ENCODE data around the gene PTGIS.
"Not testable (repeated sequence)": the region's sequence is repeated elsewhere in the genome, so short reads cannot be mapped to it uniquely, and the experiment has no call there.

DNA sequence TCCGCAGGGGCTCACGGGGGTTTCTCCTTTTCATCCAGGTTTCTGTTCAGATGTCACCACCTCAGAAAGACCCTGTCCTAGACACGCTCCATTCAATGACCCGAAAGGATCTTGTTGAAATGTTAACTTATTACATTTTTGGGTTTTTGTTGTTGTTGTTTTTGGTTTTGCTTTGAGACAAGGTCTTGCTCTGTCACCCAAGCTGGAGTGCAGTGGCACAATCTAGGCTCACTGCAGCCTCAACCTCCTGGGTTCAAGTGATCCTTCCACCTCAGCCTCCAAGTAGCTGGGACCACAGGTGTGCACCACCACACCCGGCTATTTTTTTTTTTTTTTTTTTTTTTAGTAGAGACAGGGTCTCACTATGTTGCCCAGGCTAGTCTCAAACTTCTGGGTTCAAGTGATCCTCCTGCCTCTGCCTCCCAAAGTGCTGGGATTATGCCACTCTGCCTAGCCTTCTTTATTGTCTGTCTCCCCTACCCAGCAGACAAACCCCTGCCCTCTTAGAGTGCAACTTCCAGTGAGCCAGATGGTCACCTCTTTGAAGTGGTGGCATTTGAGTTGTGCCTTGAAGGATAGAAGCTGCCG, 43.7 kb upstream of the PTGIS start:
- not testable (repeated sequence) for TF ChIP-seq SPI1 (IDR thresholded peaks at IDR 0.05; ENCODE audit: borderline replicate concordance, low read depth); POLR2AphosphoS5 (IDR thresholded peaks at IDR 0.05; ENCODE audit: low read depth); GABPA (IDR thresholded peaks at IDR 0.05; ENCODE audit: low read depth)
- TF ChIP-seq, protein P1, sequence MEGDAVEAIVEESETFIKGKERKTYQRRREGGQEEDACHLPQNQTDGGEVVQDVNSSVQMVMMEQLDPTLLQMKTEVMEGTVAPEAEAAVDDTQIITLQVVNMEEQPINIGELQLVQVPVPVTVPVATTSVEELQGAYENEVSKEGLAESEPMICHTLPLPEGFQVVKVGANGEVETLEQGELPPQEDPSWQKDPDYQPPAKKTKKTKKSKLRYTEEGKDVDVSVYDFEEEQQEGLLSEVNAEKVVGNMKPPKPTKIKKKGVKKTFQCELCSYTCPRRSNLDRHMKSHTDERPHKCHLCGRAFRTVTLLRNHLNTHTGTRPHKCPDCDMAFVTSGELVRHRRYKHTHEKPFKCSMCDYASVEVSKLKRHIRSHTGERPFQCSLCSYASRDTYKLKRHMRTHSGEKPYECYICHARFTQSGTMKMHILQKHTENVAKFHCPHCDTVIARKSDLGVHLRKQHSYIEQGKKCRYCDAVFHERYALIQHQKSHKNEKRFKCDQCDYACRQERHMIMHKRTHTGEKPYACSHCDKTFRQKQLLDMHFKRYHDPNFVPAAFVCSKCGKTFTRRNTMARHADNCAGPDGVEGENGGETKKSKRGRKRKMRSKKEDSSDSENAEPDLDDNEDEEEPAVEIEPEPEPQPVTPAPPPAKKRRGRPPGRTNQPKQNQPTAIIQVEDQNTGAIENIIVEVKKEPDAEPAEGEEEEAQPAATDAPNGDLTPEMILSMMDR (IDR thresholded peaks at IDR 0.05; ENCODE audit: insufficient read depth, low read length) = not testable (repeated sequence)
